ENCODE data around the gene UCK1.

Gene UCK1

DNA sequence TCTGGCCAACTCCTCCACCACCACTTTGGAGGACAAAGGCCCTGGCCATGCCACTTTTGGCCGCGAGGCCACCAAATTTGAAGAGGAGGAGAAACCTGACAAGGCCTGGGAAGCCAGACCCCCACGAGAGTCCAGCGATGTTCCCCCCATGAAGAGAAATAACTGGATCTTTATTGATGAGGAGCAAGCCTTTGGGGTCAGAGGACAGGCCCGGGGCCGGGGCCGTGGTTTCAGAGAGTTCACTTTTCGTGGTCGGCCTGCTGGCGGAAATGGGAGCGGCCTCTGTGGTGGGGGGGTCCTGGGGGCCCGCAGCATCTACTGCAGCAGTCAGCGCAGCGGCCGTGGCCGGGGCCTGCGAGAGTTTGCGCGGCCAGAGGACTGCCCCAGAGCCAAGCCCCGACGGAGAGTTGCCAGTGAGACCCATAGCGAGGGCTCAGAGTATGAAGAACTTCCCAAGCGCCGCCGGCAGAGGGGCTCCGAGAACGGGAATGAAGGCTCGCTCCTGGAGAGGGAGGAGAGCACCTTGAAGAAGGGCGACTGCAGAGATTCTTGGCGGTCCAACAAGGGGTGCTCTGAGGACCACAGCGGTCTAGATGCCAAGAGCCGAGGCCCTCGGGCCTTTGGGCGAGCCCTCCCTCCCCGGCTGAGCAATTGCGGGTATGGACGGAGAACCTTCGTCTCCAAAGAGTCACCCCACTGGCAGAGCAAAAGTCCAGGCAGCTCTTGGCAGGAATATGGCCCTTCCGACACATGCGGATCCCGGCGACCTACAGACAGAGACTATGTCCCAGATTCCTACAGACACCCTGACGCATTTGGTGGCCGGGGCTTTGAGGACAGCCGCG lies 55.7 kb downstream of the UCK1 start:
- no peak for DNase-seq

DNA sequence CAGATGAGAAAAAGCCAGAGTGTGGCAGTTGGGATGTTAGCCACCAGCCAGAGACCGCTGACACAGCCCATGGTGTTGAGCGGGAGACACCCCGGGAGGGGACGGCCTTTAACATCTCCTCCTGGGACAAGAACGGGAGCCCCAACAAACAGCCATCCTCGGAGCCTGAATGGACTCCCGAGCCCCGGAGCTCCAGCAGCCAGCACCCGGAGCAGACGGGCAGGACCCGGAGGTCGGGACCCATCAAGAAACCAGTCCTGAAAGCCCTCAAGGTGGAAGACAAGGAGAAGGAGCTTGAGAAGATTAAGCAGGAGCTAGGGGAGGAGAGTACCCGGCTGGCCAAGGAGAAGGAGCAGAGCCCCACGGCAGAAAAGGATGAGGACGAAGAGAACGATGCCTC lies 56.4 kb downstream of the UCK1 start:
- no peak for DNase-seq

- DNase-seq: no peak
These were observed 57.2 kb downstream of the UCK1 start for GRCh38 chr9:131473891-131474290.

Measured in NCI-H524 treated with DMSO at 0.1 percent for 48 hours (cell line).